GM12864 (cell line): Measurements from ENCODE around the gene CLDN14.

Experiments used
- DNase-seq: peaks from one replicate; pipeline ENCODE4 v3.0.0-alpha.2; 2011; ENCODE audit warnings: low read depth
- H3K4me3 ChIP-seq: 2 replicates; pipeline ENCODE4 v1.5.1; 2011; ENCODE audit warnings: mild to moderate bottlenecking, low read depth, low read length, control low read depth
- CTCF ChIP-seq: IDR thresholded peaks from 2 replicates; pipeline ENCODE4 v1.5.1; 2011; ENCODE audit warnings: low read depth, mild to moderate bottlenecking, moderate library complexity, low read length, control low read depth, inconsistent platforms; ENCODE audit errors: missing control alignments

CLDN14 gene

GRCh38 chr21:36430841-36431240, 49.1 kb downstream of the CLDN14 start:
- DNase-seq = no peak
- no peak for TF ChIP-seq CTCF
- H3K4me3 ChIP-seq = no peak overlapping the region

- TF ChIP-seq CTCF = peak; percentile 42
- peak; percentile 49 for DNase-seq
- peak overlapping the region; percentile 28 for H3K4me3 ChIP-seq
Measured at GRCh38 chr21:36429947-36430546, 49.9 kb downstream of the CLDN14 start.

- DNase-seq = no peak
- TF ChIP-seq CTCF = no peak
- no peak overlapping the region for H3K4me3 ChIP-seq
Measured at GRCh38 chr21:36428761-36429432, 51.0 kb downstream of the CLDN14 start.

- TF ChIP-seq CTCF = no peak
- DNase-seq = no peak
- no peak overlapping the region for H3K4me3 ChIP-seq
Measured at GRCh38 chr21:36427502-36427901, 52.4 kb downstream of the CLDN14 start.

- H3K4me3 ChIP-seq = no peak overlapping the region
- TF ChIP-seq CTCF = no peak
- no peak for DNase-seq
Measured at GRCh38 chr21:36425286-36425685, 54.6 kb downstream of the CLDN14 start.

GRCh38 chr21:36424592-36424991, 55.3 kb downstream of the CLDN14 start:
- TF ChIP-seq CTCF = no peak
- no peak for DNase-seq
- H3K4me3 ChIP-seq = no peak overlapping the region
